NCI-H345 (cell line): Measurements from ENCODE around the gene PRM1.

Experiments used
- DNase-seq: peaks from one replicate; lab custom pipeline; 2025; lab: John Stamatoyannopoulos, UW

PRM1 gene

GRCh38 chr16:11253995-11254912 lies 26.9 kb downstream of the PRM1 start:
- no peak for DNase-seq

DNA sequence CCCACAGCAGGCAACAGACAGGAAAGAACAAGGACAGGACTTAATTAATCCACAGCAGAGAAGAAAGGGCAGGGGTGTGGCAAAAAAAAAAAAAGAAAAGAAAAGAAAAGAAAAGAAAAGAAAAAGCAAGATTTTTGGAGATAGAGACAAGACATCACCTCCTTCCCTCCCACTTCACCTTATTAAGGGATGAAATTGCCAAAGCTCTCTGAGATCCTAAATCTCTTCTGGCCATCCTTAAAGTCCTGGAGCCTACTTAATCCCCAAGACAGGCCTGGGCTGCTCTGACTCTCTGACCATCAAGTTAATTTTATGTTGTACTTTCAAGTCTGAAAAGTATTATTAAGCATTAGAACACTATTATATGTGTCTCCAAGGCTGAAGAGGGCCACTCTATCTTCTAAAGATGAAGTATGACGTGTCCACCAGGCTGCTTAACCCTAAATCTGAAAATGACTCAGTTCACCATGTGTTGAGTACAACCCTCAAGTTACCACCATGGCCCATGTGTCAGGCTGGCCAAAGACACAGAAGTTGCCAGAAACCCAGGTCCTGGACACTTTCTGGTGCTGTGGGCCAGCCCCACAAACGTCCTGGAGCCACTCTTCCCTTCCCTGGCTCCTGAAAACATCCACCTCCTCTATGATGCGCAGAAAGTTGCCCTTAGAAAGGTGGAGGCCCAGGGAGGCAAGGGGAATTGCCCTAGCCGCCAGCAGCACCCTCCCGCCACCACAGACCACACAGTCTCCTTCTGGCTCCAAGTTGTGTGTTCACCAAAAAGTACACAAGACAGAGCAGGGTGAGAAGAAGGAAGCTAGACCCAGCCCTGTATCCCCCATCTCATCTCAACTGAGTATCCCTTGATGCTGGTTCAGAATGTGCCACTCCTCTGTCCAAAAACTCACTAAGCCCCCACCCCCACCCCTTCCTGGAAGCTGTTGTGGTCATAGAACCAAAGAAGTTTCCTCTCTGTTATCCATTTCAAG lies 27.8 kb downstream of the PRM1 start:
- DNase-seq: no peak

DNA sequence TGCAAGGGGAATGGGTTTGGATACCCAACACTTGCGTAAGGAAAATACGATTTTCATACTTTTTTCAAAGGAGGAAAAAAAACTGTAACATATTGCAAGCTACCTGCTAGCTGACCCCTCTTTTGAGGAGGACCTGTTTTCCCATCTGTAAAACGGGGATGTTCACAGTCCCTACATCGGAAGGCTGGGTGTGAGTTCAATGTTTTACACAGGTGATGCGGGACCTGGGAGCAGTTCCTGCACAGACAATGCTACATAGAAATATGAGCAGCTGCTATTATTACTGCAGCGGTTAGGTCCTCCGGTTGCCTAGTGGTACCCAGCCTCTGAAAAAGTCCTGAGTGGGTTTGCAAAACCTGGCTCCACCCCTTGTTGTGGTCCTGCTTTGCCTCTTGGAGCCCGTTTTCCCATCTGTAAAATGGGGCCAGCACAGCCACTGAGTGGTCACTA lies 28.6 kb downstream of the PRM1 start:
- DNase-seq: no peak

- no peak for DNase-seq
Observed at GRCh38 chr16:11251525-11252481, 29.3 kb downstream of the PRM1 start.

GRCh38 chr16:11250786-11251524 lies 30.2 kb downstream of the PRM1 start:
- DNase-seq: no peak

DNA sequence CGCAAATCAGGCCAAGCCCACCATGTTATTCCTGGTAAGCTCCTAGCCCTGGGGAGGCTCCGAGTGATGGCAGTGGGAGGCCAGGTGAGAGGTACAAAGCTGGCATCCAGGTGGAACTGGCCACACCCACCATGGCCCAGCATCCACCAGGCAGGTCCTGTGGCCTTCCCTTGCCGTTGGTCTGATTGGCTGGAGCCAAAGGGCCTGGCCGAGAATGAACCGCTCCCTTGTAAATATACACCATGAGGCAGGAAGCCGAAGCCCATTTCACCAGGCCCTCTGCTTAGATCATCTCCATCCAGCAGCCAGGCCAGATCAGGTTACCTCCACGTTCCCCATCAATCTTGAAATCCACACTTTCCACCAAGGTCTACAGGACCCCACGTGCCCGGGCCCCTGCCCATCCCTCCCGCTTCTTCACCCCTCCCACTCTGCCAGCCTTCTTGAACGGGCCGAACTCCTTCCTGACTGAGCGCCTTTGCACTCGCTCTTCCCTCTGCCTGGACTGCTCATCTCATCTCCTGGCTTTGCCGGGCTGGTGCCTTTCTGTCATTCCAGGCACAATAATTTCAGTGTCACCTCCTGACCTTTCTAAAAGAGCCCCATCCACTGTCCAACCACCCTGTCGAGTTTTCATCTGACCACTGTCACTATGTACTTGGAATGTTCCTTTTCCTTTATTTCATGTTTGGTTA lies 30.9 kb downstream of the PRM1 start:
- DNase-seq: no peak

GRCh38 chr16:11249233-11250061 lies 31.7 kb downstream of the PRM1 start:
- no peak for DNase-seq

- DNase-seq: no peak
Observed at GRCh38 chr16:11248133-11248532, 33.0 kb downstream of the PRM1 start.

DNA sequence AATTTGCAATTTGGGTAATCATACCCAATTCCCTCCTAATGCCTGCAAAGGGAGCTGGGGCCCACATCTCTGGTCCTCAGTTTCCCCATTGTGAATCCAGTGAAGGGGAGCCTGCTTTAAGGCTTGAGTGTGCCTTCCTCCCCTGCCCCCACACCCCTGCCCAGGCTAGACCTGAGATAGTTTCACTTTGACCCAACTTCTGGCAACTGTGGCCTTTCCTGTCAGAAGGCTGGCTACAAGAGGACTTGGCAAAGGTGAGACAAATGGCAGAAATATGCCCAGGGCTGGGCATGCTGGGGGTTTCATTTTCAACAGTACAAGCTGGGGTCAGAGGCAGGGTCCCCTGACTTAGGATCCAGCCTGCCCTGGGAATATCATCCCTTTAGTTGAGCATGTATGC lies 35.1 kb downstream of the PRM1 start:
- DNase-seq: no peak

DNA sequence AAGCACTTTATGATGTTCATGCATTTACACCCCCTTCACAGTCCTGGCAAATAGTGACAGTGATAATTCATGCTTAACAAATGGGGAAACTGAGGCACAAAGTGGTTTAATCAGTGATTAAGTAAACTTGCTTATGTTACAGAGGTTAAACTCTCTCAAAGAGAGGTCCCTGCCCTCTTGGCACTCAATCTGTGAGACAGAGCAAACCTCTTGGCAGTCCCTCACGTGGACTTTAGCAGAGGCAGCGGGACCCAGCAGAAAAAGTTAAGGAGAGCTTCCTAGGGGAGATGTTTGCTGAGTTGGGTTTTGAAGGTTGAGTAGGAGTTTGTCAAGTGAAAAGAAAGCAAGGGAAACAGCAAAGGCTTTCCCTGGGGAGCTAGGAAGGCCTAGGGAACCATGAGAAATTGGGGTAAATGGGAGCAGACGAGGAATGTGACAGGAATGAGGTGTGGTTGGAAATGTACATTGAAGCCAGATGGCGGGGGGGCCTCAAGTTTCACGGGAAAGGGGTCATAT lies 35.9 kb downstream of the PRM1 start:
- DNase-seq: no peak

- no peak for DNase-seq
Observed at GRCh38 chr16:11242658-11243057, 38.5 kb downstream of the PRM1 start.

DNA sequence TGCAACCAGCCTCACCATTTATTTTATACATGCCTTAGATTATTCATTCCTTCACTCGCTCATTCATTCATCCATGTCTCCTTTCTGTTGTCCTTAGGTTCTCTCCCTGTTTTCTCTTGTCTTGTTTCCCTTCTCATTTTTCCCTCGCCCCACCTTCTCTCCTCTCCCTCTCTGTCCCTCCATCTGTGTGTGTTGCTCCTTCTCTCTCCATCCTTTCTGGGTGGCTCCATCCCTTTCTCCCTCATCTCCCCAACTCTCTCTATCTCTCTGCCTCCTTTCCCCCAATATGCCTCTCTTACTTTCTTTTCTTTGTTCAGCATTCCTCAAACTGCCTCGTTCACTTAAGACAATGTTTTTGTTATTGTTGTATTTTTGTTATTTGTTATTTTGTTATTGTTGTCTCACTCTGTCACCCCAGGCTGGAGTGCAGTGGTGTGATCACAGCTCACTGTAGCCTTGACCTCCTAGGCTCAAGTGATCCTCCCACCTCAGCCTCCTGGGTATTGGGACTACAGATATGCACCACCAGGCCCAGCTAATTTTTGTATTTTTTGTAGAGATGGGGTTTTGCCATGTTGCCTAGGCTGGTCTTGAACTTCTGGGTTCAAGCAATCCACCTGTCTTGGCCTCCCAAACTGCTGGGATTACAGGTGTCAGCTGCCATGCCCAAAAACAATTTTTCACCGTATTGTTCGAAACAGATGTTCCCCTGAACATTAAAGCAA lies 39.5 kb downstream of the PRM1 start:
- DNase-seq: no peak

GRCh38 chr16:11240636-11241473 lies 40.3 kb downstream of the PRM1 start:
- no peak for DNase-seq

DNA sequence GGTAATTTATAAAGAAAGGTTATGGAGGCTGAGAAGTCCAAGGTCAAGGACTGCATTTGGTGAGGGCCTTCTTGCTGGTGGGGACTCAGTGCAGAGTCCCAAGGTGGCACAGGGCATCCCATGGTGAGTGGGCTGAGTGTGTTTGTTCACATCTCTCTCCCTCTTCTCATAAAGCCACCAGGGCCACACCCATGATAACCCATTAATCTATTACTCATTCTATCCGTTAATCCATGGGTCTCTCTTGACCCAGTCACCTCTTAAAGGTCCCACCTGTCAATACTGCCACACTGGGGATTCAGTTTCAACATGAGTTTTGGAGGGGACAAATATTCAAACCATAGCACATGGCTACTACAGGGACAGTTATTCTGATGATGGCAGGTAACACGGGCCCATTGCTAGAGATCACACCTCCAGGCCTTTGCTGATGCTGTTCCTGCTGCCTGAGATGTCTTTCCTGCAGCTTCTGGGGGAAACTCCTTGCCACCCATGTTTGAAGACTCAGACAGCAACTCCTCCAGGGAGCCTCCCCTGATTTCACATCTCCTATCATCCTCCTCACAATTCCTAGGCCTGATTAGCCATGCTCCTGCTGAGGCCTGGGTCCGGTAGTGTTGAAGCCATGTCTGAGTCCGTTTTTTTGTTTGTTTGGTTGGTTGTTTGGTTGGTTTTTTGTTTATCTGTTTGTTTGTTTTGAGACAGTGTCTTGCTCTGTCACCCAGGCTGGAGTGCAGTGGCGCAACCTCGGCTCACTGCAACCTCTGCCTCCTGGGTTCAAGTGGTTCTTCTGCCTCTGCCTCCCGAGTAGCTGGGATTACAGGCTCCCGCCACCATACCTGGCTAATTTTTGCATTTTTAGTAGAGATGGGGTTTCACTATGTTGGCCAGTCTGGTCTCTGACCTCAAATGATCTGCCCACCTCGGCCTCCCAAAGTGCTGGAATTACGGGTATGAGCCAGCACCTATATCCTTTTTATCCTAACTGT lies 41.2 kb downstream of the PRM1 start:
- DNase-seq: no peak

- DNase-seq: no peak
Observed at GRCh38 chr16:11238272-11239202, 42.6 kb downstream of the PRM1 start.
